GM21423 (cell line): ENCODE data around the gene COIL.

Experiments
- ATAC-seq: cut with Tn5 transposase; IDR thresholded peaks from one replicate; pipeline ENCODE4 v1.9.1; 2021; ENCODE audit warnings: mild to moderate bottlenecking, moderate library complexity; ENCODE audit not compliant: unreplicated experiment

COIL gene

DNA sequence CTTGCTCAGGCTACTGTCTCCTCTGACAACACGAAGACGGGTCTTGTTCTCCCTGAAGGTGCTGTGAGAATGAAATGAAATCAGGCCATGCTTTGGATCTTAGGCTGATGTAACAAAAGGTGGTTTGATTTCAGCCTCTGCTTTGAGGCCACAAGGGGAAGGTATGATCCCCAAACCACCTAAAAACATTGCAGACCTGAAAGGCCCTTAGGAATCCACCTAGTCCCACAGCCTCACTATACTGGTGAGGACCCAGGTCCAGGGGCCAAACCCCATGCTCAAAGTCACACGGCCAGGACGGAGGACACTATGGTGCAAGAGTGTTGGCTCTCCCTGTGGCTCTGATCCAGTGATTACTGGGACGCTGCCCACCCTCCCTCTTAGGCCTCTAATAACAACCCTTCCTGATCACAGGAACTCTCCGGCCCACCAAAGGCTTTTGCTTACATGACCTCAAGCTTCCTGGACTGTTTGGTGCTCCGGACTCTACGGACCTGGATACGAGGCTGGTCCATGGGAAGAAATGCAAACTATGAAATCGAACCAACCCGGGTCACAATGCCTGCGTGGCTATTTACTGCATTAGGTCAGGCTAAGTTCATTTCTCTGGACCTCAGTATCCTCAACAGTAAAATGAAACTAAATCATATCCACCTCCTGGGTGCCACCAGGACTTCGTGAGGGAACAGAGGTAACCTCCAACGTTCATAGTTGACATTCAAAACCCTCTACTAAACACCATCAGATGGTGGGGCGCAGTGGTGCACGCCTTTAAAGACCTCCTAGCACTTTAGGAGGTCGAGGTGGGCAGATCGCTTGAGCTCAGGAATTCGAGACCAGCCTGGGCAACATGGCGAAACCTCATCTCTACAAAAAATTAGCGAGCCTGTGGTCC is 48.5 kb downstream of the COIL start:
- no peak for ATAC-seq

DNA sequence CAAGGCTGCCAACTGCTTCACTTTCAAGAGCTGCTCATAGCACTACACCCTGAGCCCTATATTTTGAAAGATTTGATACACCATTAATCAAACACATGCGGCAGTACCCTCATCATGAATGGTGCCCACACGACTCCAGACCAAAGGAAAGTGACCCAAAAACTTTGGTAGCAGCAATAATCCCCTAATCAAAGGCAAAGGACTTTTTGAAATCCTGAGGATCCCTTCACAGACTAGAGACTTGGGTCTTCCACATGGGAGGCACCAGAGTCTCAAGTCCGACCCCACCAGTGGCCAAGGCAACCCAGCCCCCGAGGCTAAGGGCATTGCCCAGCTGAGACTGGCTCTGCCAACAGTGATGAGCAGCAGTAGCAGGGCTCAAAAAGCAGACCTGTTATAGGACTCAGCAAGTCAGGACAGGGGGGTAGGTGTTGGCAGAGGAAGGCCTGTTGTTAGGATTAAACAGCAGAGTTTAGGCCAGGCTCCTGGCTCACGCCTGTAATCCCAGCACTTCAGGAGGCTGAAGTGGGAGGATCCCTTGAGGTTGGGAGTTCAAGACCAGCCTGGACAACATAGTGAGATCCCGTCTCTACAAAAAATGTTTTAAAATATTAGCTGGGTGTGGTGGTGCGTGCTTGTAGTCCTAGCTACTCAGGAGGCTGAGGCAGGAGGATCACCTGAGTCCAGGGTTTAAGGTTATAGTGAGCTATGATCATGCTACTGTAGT is 50.2 kb downstream of the COIL start:
- no peak for ATAC-seq

DNA sequence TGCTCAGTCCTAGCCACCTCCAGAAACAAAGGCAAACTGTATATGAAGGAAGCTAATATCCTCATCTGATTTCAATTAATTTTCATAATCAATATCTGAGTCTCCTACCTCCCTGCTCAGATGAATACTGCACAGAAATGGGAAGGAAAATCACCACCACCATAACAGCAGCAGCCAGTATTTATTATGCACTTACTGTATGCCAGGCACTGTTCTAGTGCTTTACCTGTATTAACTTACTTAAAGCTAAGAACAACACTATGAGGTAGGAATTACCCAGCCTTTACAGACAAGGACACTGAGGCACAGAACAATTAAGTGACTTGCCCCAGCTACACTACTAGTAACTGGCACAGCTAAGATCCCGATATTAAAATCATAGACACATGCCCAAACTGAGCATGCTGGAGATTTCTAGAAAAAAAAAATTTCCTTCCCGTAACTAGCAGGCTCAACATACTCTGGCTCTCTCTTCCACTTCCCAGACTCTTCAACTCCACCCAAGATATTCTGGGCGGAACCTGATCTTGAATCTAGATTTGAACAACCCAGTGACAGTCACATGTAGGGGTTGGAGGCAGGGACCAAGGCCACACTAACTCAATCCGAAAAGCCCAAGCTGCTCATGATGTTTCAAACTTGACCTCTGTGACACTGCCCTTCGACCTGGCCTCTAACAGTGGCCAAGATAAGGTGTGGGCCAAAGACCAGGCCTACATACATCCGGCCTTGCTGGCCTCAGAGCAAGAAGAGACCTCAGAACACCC is 50.9 kb downstream of the COIL start:
- no peak for ATAC-seq

DNA sequence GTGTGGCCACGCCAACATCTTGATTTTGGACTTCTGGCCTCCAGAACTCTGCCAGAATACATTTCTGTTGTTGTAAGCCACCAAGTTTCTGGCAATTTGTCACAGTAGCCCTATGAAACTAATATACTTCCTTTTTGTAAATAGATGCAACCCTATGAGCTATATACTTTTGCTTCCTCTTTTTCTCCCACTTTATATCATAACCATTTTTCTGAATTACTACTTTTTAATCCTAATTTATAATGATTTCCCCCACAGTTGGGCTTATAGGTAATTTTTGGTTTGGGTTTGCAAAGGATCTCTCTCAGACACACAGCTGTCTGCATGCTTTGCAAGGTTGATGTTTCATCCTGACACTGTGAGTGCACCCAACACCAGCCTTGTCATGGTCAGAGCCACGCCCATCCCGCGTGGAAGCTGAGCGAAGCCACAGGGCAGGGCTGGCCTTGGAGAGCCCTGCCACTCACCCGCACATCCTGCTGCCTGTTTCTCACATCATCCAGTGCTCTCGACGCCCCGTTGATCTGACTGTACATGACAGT is 52.8 kb downstream of the COIL start:
- peak; percentile 92 for ATAC-seq

DNA sequence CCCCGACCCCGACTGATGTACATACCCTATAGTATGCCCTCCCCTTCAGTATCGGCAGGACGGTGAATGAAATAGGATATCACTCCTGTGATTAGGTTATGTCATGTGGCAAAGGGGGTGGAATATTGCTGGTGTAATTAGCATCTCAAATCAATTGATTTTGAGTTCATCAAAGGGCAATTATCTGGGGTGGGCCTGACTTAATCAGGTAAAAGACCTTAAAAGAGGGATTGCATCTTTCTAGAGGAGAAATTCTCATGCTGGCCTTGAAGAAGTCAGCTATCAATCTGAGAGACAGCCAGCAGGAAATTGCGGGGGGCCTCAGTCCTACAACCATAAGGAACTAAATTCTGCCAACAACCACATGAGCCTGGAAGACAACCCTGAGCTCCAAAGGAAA is 57.3 kb downstream of the COIL start:
- no peak for ATAC-seq

DNA sequence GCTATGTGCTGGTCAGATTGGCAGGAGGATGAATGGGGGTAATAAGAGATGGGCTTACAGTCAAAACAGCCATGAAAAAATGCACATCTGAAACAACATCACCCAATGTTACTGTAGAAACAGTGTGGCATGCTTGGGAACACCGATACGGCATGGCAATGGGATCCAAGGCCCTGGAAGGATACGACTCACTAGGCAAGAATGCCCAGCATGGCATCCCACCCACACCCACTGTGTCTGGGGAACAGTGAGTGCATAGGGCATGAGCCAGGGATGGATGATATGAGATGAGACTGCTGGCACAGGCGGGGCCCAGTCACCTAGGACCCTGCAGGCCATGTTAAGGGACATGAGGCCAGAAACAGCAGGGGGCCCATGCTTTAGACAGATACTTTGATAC is 58.5 kb downstream of the COIL start:
- ATAC-seq, result no peak

DNA sequence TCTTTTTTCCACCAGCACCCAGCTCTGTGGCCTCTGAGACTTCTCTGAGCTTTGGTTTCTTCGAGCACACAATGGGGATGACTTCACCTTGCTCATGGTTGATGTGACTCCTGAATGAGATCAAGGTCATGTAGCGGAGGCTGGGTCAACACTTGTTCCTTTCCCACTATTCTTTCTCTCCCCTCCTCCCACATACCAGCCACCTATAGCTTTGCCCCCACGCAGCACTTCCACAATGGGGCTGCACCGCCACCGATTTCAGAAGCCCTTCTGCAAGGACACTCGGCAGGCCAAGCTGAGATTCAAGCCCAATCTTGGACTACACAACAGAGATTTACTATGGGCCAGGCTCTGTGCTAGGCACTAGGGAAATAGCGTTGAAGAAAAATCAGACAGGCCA is 61.4 kb downstream of the COIL start:
- ATAC-seq, result no peak

DNA sequence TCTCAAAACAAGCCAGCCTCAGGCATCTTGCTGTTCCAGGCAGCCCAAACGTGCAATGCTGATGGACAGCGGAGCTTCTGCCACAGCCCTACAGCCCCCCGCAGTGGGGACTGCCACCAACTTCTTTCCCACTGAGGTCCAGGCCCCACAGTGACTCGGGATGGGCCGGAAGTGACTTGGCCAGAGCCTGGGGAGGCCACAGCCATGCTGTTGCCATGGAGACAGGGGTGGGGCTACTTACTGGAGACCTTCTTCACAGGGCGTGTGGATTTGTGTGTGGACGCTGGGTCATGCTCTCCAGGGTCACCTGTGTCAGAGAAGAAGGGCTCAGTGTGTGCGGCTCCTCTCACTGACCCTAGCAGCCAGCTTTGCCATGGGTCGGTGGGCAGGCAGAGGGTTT is 62.0 kb downstream of the COIL start:
- no peak for ATAC-seq

DNA sequence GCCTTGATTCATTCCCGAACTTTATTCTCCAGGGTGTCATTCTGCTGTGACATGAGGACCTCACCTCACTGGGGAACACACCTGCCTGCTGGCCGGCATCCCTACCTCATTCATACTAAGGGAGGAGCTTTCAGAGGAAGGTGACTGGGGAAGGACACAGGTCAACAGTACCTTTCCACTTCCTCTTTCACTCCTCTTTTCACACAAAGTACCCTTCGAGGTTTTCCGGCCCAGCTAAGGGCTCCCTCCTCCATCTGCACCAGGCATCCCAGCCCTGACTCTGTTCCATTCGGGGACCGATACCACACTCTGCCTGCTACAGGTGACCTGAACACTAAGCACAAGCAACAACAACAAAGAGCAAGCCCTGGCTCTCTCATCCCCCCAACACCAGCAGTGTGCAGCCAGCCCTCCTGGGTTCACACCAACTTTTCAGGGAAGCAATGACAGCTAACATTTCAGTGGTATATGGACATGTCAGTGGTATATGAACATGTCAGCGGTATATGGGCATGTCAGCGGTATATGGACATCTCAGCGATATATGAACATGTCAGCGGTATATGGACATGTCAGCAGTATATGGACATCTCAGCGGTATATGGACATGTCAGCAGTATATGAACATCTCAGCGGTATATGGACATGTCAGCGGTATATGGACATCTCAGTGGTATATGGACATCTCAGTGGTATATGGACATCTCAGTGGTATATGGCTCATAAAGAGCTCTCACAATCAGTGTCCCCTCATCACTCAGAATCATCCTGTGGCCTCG is 63.0 kb downstream of the COIL start:
- ATAC-seq, result peak; percentile 62

DNA sequence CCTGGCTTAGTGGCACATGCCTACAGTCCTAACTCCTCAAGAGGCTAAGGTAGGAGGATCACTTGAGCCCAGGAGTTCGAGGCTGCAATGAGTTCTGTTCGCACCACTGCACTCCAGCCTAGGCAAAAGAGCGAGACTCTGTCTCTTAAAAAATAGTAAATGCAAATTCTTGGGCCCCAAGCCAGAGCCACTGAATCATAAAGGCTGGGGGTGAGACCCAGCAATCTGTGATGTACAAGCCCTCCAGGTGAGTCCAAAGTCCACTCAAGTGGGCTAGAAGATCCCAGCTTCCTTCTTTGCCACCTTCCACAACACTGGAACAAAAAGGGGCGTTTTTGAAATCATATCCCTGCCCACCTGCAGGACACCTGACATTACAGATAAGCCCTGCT is 63.9 kb downstream of the COIL start:
- no peak for ATAC-seq

DNA sequence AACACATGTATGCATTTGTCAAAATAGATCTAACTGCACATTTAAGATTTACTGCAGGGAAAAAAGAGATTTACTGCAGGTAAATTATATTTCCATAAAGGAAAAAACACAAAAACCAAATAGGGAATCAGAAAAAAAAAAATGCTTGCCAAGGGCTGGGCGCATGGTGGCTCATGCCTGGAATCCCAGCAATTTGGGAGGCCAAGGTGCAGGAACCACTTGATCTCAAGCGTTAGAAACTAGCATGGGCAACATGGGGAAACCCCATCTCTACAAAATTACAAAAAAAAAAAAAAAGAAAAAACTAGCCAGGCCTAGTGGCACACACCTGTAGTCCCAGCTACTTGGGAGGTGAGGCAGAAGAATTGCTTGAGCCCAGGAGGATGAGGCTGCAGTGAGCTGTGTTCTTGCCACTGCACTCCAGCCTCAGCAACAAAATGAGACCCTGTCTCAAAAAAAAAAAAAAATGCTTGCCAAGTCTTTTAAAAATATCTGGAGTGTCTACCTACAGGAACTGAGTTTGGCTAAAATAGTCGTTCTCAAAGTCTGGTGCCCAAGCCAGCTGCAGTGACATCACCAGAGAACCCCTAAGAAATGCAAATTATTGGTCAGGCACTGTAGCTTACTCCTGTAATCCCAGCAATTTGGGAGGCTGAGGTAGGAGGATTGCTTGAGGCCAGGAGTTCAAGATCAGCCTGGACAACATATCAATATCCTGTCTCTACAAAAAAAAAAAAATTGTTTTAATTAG is 64.5 kb downstream of the COIL start:
- no peak for ATAC-seq

DNA sequence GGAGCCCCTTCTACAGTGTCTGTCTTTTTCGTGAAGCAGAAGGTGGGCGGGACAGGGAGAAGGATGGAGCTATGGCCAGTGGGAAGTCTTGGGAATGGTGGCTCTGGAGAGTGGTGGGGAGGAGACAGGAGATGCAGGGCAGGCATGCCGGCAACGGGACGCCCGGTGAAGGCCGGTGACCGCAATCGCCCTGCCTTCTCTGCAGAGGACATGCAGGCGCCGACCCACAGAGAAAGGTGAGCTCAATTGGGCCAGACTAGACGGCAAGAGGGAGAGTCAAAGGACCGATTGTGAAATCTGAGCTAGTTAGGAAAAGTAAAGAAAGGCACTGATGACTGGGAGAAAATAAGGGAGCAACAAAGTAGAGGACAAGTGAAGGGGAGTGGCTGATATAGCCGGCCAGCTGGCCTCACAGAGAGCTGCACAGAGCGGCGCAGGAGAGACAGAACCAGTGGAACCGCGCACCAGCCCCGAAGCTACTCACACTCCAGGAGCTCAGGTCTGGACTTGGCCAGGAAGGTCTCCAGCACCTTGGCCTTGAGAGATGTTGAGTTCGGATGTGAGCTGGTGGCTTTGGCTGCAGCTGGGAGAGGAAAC is 65.9 kb downstream of the COIL start:
- no peak for ATAC-seq

DNA sequence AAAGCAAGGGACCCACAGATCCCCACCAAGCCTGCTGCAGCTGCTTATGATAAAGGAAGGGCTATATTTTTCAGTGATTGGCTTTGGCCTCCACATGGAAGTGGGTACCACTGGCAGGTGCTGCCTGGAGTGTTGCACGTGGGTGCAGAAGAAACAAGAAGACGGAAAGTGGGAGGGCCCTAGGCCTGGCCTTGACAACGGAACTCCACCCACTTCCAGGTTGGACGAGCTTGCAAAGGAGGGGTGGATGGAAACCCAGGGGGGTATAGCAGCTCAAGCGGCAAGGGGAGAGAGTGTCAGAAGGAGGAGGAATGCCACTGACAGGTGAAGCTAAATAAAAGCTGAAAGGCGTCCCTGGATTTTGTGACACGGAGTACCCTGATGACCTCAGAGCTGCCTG is 67.3 kb downstream of the COIL start:
- ATAC-seq, result no peak

DNA sequence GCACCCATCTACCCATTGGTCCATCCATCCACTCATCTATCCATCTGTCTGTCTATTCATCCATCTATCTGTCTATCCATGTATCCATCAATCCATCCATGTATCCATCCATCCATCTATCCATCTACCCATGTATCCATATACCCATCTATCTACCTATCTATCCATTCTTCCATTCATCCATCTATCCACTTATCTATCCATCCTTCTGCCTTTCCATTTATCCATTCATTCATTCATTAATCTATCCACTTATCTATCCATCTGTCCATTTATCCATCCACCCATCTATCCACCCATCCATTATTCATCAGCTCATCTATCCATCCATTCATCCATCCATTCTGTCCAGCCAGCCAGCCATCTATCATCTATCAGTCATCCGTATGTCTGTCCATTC is 68.5 kb downstream of the COIL start:
- ATAC-seq, result no peak

DNA sequence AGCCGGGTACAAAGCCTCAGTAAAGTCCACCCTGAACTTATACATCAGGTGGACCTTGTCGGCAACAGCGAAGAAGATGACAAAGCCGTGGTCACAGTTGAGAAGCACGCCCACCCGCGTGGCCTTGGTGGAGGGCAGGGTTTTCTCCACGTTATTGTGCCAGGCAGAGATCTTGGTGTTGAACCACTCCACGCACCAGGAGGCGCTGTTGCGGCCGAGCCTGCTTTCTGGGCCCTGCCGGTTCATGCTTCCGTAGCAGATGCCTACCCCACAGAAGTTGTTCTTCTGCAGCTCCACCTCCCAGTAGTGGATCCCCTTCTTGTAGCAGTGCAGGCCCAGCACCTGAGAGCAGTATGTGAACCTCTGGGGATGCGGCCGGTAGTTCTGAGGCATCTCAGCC is 69.1 kb downstream of the COIL start:
- no peak for ATAC-seq

DNA sequence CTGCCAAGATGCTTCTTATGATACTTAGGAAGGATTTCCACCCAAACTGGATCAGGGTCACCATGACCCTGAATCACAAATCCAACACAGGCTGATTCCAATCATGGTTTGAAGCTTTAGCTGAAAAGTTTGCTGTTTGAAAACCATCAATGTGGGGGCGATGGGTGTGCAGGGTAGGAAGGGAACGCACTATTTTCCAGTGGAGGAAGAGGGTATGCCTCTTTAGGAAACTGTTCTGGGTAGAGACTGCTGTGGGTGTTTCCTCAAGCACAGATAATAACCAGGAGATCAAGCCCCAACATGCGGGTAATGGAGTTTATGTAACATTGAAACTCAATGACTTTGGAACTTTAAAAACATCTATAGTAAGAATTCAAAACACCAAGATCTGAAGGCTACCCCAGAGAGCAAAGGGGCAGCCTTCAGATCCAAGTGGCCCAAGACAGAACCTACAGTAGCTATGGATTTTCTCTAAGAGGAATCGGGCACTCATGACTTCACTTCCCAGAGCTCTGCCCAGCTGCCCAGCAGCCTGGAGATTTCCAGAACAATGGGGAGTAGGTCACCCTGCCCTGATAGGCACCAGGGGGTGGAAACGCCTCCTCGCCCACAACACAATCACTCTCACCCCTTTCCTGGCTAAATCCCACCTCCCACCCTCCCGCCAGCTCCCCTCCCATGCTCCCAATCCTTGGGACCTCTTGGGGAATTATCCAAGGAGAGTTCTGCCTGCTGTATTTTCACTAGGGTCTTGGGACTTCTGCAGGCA is 69.8 kb downstream of the COIL start:
- ATAC-seq, result no peak

DNA sequence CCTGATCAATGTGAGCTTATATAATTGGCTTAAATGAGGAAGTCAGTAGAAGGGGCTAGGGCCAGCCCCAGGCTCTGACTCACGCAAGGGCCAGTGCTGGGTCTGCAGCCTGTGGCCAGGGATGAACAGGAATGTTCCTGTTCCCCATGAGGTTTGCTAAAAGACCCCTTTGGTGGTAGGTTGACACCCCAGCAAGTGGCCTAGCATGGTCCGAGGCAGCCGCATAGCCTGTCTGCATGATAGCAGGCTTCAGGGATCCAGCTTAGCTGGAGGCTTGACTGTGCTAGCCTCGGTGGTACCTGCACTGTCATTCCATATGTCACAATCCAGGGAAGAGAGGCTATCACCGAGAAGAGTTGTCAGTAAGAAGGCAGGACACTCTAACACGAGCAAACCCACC is 70.5 kb downstream of the COIL start:
- no peak for ATAC-seq
